DLD1 (cell line): ENCODE results near the gene PRORP.

Experiments used
- in situ Hi-C: cut with HindIII; loops from 2 replicates; pipeline ENCODE4 v1.10.0; 2017; ENCODE audit warnings: low sequenced_read_pairs

Gene PRORP

GRCh38 chr14:35134329-35135123 is 12.2 kb downstream of the PRORP start:
- in situ Hi-C loops, result no loop called here

GRCh38 chr14:35138585-35138984 is 16.2 kb downstream of the PRORP start:
- in situ Hi-C loops, result no loop called here

- in situ Hi-C loops, result no loop called here
These were observed 18.6 kb downstream of the PRORP start for GRCh38 chr14:35140718-35141581.

- in situ Hi-C loops, result no loop called here
These were observed 21.7 kb downstream of the PRORP start for GRCh38 chr14:35144029-35144428.

GRCh38 chr14:35146711-35147149 is 24.4 kb downstream of the PRORP start:
- in situ Hi-C loops, result no loop called here

GRCh38 chr14:35147186-35147585 is 24.8 kb downstream of the PRORP start:
- in situ Hi-C loops, result no loop called here

GRCh38 chr14:35147711-35148110 is 25.4 kb downstream of the PRORP start:
- in situ Hi-C loops, result no loop called here

- in situ Hi-C loops, result no loop called here
These were observed 26.9 kb downstream of the PRORP start for GRCh38 chr14:35149239-35149638.

GRCh38 chr14:35152531-35152930 is 30.2 kb downstream of the PRORP start:
- in situ Hi-C loops, result loop anchor here (25.0 kb wide), 1 partner anchor 260 kb away; the partner anchor contains the start of gene NFKBIA

- in situ Hi-C loops, result loop anchor here (25.0 kb wide), 1 partner anchor 258 kb away; the partner anchor contains the start of gene NFKBIA
These were observed 31.7 kb downstream of the PRORP start for GRCh38 chr14:35154016-35154415.

- in situ Hi-C loops, result loop anchor here (25.0 kb wide), 1 partner anchor 256 kb away; the partner anchor contains the start of gene NFKBIA
These were observed 33.6 kb downstream of the PRORP start for GRCh38 chr14:35155962-35156361.

GRCh38 chr14:35158491-35158890 is 36.1 kb downstream of the PRORP start:
- in situ Hi-C loops, result loop anchor here (25.0 kb wide), 1 partner anchor 254 kb away; the partner anchor contains the start of gene NFKBIA

- in situ Hi-C loops, result loop anchor here (25.0 kb wide), 1 partner anchor 253 kb away; the partner anchor contains the start of gene NFKBIA
These were observed 36.8 kb downstream of the PRORP start for GRCh38 chr14:35158951-35159653.

GRCh38 chr14:35159742-35160409 is 37.5 kb downstream of the PRORP start:
- in situ Hi-C loops, result loop anchor here (25.0 kb wide), 1 partner anchor 252 kb away; the partner anchor contains the start of gene NFKBIA

- in situ Hi-C loops, result loop anchor here (25.0 kb wide), 1 partner anchor 251 kb away; the partner anchor contains the start of gene NFKBIA
These were observed 38.9 kb downstream of the PRORP start for GRCh38 chr14:35161231-35161630.

- in situ Hi-C loops, result loop anchor here (25.0 kb wide), 1 partner anchor 249 kb away; the partner anchor contains the start of gene NFKBIA
These were observed 41.0 kb downstream of the PRORP start for GRCh38 chr14:35163384-35163783.

GRCh38 chr14:35164849-35165248 is 42.5 kb downstream of the PRORP start:
- in situ Hi-C loops, result loop anchor here (25.0 kb wide), 1 partner anchor 247 kb away; the partner anchor contains the start of gene NFKBIA

GRCh38 chr14:35167496-35167895 is 45.1 kb downstream of the PRORP start:
- in situ Hi-C loops, result loop anchor here (25.0 kb wide), 1 partner anchor 245 kb away; the partner anchor contains the start of gene NFKBIA
